Frontal cortex (tissue), 4 donors: ENCODE data around the gene MRPL24. TPM values are rescaled to one million over a fixed set of nuclear protein-coding genes. Genes with fewer than 3 reads are reported as not detected.

ENCODE experiments used
- DNase-seq, 2 donors: peaks; one replicate each; pipeline ENCODE4 v3.0.0; 2012; ENCODE audit warnings: low spot score in 2 of 2
- FAIRE-seq: peaks from 2 replicates; lab custom pipeline; 2012; peaks lifted over from hg19 to GRCh38; lab: Jason Lieb, UNC
- total RNA-seq: library from RNA; depleted of rRNA; stranded (reverse); fragments of >200 nt; gene quantifications from one replicate; pipeline ENCODE4 v1.2.3, GENCODE V29; 2014
- donor health status: control.
- donor health status: control.
- donor health status: control.

Gene MRPL24
- total RNA-seq: 14.7 TPM

DNA sequence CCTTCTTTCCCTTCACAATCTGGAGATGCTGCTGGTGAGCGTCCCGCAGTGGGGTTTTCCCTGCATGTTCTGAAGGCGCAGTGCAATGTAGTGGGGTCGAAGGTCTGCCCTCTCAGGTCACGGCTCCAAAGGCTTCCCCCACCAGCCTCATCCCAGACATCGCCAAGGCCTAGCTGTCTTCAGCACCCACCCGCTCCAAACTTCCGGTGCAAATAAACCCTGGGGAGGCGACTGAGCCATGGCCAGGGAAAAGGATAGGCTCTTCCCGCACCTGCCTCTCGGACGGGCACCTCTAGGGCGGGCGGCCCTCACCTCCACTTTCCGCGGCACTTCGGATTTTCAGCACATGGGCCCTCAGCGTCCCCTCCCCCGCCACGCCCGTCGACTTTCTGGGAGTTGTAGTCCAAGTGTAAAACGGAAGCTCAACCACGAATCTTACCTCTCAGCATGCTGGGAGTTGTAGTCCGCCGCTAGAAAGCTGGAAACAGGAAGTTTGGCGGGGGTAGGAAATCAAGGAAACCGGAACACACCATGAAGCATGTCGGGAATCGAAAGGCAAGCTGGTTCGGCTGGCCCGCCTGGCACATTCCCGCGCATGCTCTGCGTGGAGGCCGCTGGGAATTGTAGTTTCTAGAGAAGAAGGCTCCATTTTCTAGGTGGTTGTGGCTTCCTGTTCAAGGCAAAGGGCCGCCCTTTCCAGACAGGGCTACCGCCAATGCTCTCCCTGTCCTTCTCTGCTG lies at the start of gene MRPL24:
TSS of gene MRPL24 (minus strand) at position 348 of the 740 bp plus-strand sequence. CDS start 2,384 bp downstream, outside the sequence.
- peak; percentile 90 to 94 for DNase-seq
- FAIRE-seq: peak; percentile 92

DNA sequence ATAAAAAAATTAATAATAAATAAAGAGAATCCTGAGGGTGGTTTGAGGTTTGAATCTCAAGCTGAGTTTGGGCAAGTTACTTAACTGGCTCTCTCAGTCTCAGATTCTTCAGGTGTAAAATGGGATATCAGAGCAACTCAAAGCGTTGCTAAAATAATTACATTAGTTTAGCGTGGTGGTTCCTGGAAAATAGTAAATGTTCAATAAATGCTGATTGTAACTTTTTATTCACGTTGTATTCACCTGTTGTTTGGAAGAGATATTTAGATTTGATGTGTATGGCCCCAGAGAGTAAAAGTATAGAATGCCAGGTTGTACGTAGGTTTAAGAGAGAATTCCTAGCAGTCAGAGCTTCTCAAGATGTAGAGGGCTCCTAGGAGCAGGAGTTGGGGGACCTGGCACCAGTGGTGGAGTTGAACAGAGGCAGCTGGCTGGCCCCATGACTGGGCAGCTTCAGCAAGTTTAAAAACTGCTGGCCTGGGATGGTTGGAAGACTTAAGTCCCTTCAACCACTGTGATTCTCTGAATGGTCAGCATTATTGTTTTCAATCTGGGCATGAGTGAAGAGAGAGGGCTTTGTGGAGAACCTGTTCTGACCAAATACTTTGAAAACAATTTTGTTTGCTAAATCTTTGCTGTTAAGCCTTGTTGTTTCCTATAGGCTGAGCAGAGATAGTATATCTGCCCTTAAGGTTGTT lies 48.9 kb upstream of the MRPL24 start:
- DNase-seq: no peak

DNA sequence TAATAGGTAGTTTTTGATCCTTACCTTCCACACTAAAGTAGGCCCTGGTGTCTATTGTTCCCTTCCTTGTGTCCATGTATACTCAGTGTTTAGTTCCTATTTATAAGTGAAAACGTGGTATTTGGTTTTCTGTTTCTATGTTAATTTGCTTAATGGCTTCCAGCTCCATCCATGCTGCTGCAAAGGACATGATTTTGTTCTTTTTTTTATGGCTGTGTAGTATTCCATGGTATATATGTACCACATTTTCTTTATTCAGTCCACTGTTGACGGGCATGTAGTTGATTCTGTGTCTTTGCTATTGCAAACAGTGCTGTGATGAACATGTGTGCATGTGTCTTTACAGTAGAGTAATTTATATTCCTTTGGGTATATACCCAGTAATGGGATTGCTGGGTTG lies 47.2 kb upstream of the MRPL24 start:
- DNase-seq (no peak), FAIRE-seq (no peak)

More for the DNA sequence above, 48.9 kb upstream of the MRPL24 start:
- no peak for FAIRE-seq

DNA sequence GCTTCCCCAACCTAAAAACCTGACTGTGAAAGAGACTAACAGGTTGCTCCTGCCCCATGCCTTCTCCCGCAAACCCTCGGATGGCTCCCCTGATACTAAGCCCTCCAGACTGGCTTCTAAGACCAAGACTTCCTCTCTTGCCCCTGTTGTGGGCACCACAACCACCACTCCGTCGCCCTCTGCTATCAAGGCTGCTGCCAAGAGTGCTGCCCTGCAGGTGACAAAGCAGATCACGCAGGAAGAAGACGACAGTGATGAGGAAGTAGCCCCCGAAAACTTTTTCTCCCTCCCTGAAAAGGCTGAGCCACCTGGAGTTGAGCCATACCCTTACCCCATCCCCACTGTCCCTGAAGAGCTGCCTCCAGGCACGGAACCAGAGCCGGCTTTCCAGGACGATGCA lies 45.8 kb upstream of the MRPL24 start:
- DNase-seq (no peak), FAIRE-seq (no peak)

DNA sequence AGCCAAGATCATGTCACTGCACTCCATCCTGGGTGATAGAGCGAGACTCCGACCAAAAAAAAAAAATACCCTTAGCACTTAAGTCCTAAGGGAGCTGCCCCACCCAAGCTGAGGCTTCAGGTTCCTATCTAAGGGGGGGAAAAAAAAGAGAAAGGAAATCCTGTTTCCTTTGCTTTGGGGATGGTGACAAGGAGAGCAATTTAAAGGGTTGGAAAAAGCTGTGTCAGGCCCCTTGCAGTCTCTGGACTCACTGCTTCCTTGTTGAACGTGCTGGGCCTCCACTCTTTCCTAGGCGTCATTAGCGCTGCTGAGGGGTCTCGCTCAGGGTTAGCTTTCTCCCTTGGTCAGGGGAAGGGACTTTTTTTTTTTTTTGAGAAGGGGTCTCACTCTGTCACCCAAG lies 44.6 kb upstream of the MRPL24 start:
- FAIRE-seq (no peak), DNase-seq (no peak)

DNA sequence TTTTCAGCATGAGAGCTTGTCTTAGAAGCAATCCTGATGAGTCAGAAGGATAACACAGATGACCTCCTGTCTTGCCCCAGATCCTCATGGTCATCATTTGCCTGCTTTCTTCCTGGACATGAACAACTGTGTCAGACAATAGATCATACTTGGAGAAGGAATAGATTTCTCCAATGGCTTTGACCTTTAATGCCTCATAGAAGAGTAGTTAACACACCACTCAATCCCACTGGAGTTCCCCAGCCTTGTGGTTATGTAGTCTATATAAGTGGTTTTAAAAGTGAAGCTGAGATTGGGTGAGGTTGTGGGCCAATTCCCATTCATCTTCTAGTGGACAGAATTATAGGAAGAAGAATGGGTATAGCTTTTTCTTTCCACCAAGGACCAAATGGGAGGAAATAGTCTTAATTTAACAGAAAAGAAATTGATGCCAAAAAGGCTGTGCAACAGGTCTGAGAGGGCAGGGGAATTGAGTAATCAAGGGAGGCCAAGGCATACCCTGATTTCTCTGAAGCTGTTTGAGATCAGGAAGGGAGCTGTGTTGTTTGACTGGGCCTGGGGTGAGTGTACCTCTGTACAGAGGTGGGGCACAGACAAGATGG lies 40.8 kb upstream of the MRPL24 start:
- no peak for DNase-seq
- no peak for FAIRE-seq

DNA sequence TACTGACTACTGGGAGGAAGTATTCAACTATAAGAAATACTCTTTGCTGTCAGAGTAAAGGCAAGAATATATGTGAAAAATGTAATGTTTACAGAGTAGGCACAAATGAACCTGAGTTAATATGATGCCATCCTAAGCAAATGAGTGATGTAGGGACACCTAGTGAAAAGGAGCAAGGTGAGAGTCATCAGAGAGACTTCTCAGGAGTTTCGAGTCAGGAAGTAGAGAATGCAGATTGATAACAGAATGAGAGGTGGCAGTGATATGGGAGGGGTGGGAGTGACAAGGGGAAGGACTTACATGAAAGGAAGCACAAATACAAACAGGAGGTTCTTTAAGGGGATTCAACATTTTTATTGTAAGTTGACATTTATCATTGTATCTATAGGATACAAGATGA lies 36.7 kb upstream of the MRPL24 start:
- no peak for FAIRE-seq

DNA sequence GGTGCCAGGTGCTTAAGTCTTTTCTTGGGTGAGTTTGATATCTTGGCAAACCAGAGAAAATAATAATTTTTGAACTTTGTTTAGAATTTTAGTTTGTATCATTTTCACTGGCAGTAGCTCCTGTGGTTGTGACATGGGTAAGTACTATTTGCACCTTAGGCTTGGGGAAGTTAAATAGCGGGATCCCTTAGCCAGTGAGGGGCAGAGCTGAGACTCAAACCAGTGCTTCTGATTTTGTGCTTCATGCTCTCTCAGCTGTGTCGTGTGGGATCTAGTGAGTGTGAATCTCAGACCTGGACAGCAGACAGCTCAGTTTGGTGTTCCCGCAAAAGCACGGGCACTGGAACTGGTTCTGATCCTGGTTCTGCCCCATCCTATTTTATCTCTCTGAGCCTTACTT lies 36.1 kb upstream of the MRPL24 start:
- DNase-seq (no peak), FAIRE-seq (no peak)

More for the DNA sequence above, 36.7 kb upstream of the MRPL24 start:
- DNase-seq: no peak

DNA sequence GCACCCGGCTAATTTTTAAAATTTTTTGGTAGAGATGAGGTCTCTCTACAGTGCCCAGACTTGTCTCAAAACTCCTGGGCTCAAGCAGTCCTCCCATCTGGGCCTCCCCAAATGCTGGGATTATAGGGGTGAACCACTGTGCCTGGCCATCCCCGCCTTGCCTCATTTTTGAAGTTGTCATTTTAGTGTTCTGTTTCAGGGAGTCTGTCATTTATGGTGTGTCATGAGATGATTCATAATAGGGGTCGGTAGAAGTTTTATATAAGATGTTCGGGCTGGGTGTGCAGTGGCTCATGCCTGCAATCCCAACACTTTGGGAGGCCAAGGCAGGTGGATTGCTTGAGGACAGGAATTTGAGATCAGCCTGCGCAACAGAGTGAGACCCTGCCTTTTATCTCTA lies 34.9 kb upstream of the MRPL24 start:
- DNase-seq (no peak), FAIRE-seq (no peak)

DNA sequence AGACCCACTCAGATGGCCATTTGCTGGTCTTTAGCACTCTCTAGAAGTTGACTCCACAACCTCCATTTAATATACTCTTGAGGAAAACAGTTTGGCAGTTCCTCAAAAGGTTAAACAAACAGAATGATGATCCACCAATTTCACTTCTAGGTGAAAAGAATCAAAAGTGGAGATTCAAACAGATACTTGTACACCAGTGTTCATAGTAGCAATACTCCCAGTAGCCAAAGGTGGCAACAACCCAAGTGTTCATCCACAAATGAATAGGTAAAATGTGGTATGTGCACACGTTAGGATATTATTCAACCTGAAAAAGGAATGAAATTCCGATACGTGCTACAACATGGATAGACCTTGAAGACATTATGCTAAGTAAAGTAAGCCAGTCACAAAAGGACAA lies 32.7 kb upstream of the MRPL24 start:
- no peak for FAIRE-seq
- DNase-seq: no peak

DNA sequence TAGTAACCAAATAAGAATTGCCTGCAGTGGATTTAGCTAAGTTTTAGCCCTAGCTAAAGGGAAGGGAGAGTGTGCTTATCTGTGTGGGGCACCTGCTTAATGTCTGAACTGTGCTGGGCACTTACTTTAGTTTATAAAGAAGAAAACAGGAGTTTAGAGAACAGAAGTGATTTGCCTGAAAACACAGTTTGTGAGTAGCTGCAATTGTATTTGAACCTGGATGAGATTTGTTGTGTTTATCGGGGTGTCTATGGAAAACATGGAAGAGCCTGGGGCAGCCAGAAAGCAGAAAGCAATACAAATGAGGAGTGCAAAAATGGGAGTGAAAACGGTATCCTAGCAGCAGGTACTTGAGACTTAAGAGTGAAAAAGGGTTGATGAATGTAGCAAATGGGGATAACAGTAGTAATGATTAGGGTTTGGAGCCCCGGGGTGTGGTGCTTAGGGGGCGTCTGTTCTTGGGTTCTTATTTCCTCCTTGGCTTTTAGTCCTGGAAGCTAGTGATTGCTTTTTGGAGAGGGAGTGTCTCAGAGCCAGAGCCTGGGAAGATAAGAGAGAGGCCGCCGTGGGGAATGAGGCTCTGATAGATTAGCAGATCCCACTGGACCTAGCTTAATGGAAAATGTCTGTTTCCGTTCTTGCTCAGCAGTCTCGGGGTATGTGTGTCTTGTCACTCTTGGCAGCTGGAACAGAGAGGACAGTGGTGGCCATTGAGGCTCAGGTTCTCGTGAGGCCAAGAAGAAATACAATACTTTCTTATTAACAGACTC lies 32.0 kb upstream of the MRPL24 start:
- no peak for DNase-seq
- FAIRE-seq: no peak

DNA sequence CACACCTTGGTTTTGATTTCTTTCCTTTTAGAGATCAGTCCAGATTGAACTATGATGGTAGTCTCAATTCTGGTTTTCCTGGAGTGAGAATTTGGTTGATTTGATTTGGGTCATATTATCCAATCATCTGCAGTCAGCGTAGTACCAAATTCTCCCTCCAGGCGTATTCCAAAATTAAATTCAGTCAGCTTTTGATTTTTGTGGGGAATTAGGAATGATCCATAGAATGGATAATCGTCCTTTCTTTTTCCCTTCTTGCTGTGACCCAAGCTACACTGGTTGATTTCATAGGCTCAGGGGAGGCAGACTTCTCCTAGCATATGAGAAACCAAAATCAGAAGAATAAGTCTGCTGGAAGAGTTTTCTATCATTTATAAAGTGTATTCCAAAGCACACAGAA lies 31.3 kb upstream of the MRPL24 start:
- DNase-seq (no peak), FAIRE-seq (no peak)

DNA sequence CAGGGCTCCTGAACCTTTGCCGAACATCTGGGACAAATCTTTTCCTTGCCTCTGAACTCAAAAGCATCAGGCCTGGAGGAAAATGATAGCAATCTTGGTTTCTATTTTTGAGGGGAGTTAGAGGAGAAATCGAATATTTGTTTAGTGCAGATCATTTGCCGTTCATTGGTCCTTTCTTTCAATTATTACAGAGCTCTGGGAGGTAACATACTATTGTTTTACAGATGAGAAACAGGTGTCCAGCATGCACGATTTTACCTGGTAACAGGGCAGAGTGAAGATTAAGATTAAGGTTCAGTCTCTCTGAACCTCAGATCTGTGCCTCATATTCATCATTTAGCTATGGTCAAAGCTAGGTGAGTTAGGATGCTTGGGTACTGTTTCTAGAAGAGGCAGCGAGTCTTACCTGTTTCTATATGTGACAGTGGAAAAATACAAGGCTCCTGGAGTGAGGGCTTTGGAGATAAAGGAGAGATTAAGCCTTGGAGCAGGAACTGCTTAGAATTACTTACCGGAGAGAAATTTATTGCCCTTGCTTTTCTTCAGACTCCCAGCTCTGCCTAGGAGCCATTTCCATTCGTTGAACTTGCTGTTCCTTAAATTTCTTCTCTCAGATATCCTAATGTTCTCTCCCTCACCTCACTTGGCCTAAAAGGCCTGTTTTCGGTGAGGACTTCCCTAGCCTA lies 27.9 kb upstream of the MRPL24 start:
- FAIRE-seq (no peak), DNase-seq (no peak)

DNA sequence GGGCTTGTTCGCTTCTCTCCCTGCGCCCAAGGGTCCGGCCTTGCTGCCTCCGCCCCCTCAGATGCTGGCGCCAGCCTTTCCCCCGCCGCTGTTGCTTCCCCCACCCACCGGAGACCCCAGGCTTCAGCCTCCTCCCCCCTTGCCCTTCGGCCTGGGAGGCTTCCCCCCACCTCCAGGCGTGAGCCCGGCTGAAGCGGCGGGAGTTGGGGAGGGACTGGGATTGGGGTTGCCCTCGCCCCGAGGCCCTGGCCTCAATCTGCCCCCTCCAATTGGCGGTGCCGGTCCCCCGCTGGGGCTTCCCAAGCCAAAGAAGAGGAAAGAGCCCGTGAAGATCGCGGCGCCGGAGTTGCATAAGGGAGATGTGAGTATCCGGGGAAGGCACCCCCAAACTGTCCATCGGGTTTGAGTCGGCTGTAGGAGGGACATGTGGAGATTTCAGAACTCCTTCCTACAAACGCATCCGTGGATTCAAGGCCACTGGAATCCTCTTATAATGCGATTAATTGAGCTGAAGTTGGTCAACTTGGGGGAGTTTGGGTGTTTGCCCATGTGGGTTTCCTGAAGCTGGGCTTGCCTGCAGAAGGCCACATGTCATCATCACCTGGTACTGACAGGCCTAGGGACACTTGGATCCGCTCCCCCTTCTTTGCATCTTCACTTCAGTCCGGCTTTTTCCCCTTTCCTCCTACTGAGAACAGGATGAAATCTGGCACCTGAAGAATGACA lies 27.2 kb upstream of the MRPL24 start:
- no peak for DNase-seq
- FAIRE-seq: no peak

DNA sequence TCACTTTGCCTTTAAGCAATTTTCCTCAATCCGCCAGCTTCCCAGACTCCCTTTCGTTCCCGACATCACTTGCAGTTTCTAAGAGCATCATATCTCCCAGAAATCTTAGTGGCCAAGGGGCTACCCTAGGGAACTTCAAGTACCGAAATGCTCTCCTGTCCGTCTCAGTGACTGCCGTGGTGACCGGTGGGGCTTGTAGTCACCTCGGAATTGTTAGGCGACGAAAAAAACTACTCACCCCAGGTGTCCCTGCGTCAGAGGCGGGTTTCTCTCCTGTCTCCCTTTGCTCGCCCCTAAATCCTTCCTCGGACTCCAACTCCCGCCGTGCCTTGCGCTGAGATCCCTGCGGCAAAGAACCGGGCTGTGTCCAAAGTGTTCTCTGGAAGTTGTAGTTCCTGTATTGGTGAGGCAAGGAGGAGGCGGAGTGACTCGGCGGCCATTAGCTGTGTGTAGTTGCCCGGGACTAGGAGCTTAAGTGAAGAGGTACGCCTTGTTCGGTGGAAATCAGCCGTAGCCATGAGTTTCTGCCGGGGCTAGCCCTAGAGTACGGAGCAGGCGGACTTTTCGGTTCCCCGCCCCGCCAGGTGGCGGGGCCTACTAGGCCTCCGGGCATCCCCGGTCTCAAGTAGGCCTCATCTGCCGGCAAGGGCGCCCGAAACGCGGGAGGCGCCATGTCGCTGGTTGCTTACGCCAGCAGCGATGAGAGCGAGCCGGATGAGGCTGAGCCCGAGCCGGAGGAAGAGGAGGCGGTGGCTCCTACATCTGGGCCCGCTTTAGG lies 26.4 kb upstream of the MRPL24 start, which contains the start of gene PRCC:
TSS of gene PRCC (plus strand) at position 435 of the 778 bp plus-strand sequence. CDS start at position 672, 237 bp downstream.
- peak; percentile 94 for FAIRE-seq
- peak; percentile 85 to 88 for DNase-seq

DNA sequence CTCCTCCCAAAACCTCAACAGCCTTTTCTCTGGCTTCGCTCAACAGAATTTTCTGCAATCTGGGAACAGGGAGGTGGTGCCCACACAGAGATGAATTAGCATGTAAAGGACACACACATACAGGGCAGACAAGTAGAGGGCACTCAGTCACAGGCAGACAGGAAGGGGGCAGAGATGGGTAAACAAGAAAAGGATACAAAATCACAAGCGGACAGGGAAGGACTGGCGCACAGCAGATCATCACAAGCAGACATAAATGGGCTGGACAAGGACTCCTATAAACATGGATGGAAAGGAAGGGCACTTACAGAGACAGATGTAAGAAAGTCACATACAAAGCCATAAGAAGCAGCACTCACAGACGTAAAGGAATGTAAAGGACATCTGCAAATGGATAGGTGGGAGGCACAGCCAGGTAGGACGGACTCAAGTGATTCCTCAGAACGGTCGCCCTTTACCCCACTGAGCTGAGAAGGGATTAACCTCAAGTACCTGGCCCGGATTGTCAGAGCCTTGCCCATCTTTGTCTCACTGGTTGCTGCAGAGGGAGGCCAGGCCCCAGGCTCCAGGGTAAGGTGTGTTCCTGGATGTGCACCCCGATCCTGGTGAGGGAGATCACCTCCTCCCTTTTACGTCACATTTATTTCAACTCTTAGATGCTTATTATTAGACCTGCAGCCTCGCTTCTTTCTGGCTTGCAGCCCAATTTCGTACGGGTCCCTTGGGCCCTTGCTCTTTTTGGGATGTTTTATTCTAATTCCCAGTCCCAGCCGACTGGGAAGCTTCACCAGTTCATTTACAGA lies 25.6 kb upstream of the MRPL24 start:
- no peak for DNase-seq
- FAIRE-seq: no peak

DNA sequence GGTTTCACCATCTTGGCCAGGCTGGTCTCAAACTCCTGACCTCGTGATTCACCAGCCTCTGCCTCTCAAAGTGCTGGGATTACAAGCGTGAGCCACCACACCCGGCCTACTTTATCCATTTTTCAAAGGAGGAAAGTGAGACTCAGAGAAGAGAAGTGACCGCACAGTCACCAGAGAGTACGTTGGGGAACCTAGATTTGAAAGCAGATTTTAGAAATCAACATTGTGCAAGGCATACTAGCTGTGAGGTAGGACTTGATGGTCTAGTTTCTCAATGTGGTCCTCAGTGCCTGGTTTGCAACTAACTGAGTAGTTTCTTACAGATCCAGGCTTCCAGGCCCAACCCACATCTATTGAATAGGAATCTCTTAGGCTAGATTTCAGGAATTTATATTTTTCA lies 24.8 kb upstream of the MRPL24 start:
- FAIRE-seq: no peak
- DNase-seq: no peak
